SK-N-SH (cell line): ENCODE results near the gene NKX2-2. TPM values are rescaled to one million over a fixed set of nuclear protein-coding genes. Genes with fewer than 3 reads are reported as not detected.

Experiments used
- CTCF ChIA-PET: fragments of 300-600, 350-600 bp; formaldehyde crosslinking; extraction: SDS; loops from one replicate; lab custom pipeline; 2021; lab: Yijun Ruan, JAX
- POLR2A ChIA-PET: fragments of 350-600 bp; sonication (Branson Sonifier 250); formaldehyde crosslinking; extraction: SDS; loops from one replicate; lab custom pipeline; 2020; ENCODE audit warnings: antibody characterized with exemption, inconsistent platforms; lab: Yijun Ruan, JAX
- DNase-seq: peaks from one replicate; pipeline ENCODE4 v3.0.0; 2012
- H2AFZ ChIP-seq: fragments of 200-600 bp; sonication (generic); 2 replicates; pipeline ENCODE4 v1.8.1; 2016; ENCODE audit warnings: antibody characterized with exemption, mild to moderate bottlenecking, low read depth
- H3F3A ChIP-seq: fragments of 200-600 bp; sonication (generic); replicated peaks from 2 replicates; pipeline ENCODE3; 2016; ENCODE audit warnings: antibody characterized with exemption, mild to moderate bottlenecking; ENCODE audit not compliant: insufficient read depth
- H3K27ac ChIP-seq, 2 experiments: fragments of 200-500 bp in 1 of 2; fragments of 200-600 bp in 1 of 2; sonication (Bioruptor generic) in 1 of 2; sonication (generic), shearing (Covaris generic) in 1 of 2; 2 replicates each; pipeline versions ENCODE4 v1.5.1 to v1.6.1; 2014 to 2016; ENCODE audit warnings: low read depth in 2 of 2, inconsistent platforms in 1 of 2, low read length in 1 of 2, mild to moderate bottlenecking in 1 of 2, mixed read lengths in 1 of 2
- H3K27me3 ChIP-seq: fragments of 200-600 bp; sonication (generic), shearing (Covaris generic); 2 replicates; pipeline ENCODE4 v1.6.1; 2016; ENCODE audit warnings: mixed run types; ENCODE audit not compliant: insufficient read depth
- H3K36me3 ChIP-seq, 2 experiments: fragments of 200-500 bp in 1 of 2; fragments of 200-600 bp in 1 of 2; sonication (Bioruptor generic) in 1 of 2; sonication (generic) in 1 of 2; replicated peaks in 1 of 2; 2 replicates each; pipeline versions ENCODE3 to v1.5.1; 2014 to 2016; ENCODE audit warnings: low read length in 1 of 2, mild to moderate bottlenecking in 1 of 2; ENCODE audit not compliant: insufficient read depth in 2 of 2, control insufficient read depth in 1 of 2
- H3K4me1 ChIP-seq, 2 experiments: fragments of 200-500 bp in 1 of 2; fragments of 200-600 bp in 1 of 2; sonication (Bioruptor generic) in 1 of 2; sonication (generic), shearing (Covaris generic) in 1 of 2; 2 replicates each; pipeline versions ENCODE4 v1.5.1 to v1.6.1; 2014 to 2016; ENCODE audit warnings: low read depth in 1 of 2, low read length in 1 of 2, mixed run types in 1 of 2; ENCODE audit not compliant: insufficient read depth in 2 of 2, control insufficient read depth in 1 of 2
- H3K4me2 ChIP-seq: fragments of 200-600 bp; sonication (generic), shearing (Covaris generic); 2 replicates; pipeline ENCODE4 v1.6.1; 2017; ENCODE audit warnings: mixed run types
- H3K4me3 ChIP-seq, 2 experiments: fragments of 200-500 bp in 1 of 2; fragments of 200-600 bp in 1 of 2; sonication (Bioruptor generic) in 1 of 2; sonication (generic), shearing (Covaris generic) in 1 of 2; 2 replicates each; pipeline versions ENCODE4 v1.5.1 to v1.8.1; 2014 to 2016; ENCODE audit warnings: low read depth in 2 of 2, inconsistent platforms in 1 of 2, low read length in 1 of 2, mild to moderate bottlenecking in 1 of 2, mixed read lengths in 1 of 2, moderate library complexity in 1 of 2
- H3K79me2 ChIP-seq: fragments of 200-600 bp; sonication (generic); 2 replicates; pipeline ENCODE4 v1.8.1; 2017; ENCODE audit warnings: mild to moderate bottlenecking; ENCODE audit not compliant: insufficient read depth
- H3K9ac ChIP-seq: fragments of 200-600 bp; sonication (generic); 2 replicates; pipeline ENCODE4 v1.6.1; 2017; ENCODE audit warnings: mixed run types
- H3K9me2 ChIP-seq: fragments of 200-600 bp; sonication (generic); 2 replicates; pipeline ENCODE4 v1.6.1; 2017; ENCODE audit warnings: mixed run types
- H3K9me3 ChIP-seq: fragments of 200-600 bp; sonication (generic); 2 replicates; pipeline ENCODE4 v1.6.1; 2017; ENCODE audit warnings: mixed run types, mild to moderate bottlenecking, moderate library complexity
- H4K20me1 ChIP-seq: fragments of 200-600 bp; sonication (generic); 2 replicates; pipeline ENCODE4 v1.6.1; 2017; ENCODE audit warnings: mild to moderate bottlenecking, mixed run types; ENCODE audit not compliant: insufficient read depth
- ELF1 ChIP-seq: IDR thresholded peaks from 2 replicates; pipeline ENCODE4 v1.4.0; 2012
- FOSL2 ChIP-seq: IDR thresholded peaks from 2 replicates; pipeline ENCODE4 v1.4.0; 2012; ENCODE audit warnings: low read depth, mild to moderate bottlenecking, moderate library complexity, borderline replicate concordance
- FOXM1 ChIP-seq: IDR thresholded peaks from 2 replicates; pipeline ENCODE4 v1.4.0; 2012; ENCODE audit warnings: low read depth, mild to moderate bottlenecking
- GATA2 ChIP-seq: sonication (generic); formaldehyde crosslinking; IDR thresholded peaks from 2 replicates; pipeline ENCODE4 v1.5.0; 2020; ENCODE audit warnings: mild to moderate bottlenecking, missing genetic modification reagents
- JUND ChIP-seq: IDR thresholded peaks from 2 replicates; pipeline ENCODE4 v1.4.0; 2012
- MXI1 ChIP-seq: IDR thresholded peaks from 2 replicates; pipeline ENCODE4 v1.6.1; 2012; ENCODE audit warnings: mild to moderate bottlenecking, low read depth, low read length, improper control_type of control experiment
- NRF1 ChIP-seq: IDR thresholded peaks from 2 replicates; pipeline ENCODE4 v1.6.1; 2012; ENCODE audit warnings: low read depth, mild to moderate bottlenecking, low read length
- PBX3 ChIP-seq: IDR thresholded peaks from 2 replicates; pipeline ENCODE4; 2012
- REST ChIP-seq: IDR thresholded peaks from 2 replicates; pipeline ENCODE4 v1.6.1; 2012; ENCODE audit warnings: mild to moderate bottlenecking, low read depth, low read length, moderate library complexity
- RFX5 ChIP-seq: IDR thresholded peaks from 2 replicates; pipeline ENCODE4 v1.6.1; 2012; ENCODE audit warnings: mild to moderate bottlenecking, improper control_type of control experiment, low read length
- RXRA ChIP-seq: IDR thresholded peaks from 2 replicates; pipeline ENCODE4 v1.4.0; 2012; ENCODE audit warnings: low read depth, mild to moderate bottlenecking, borderline replicate concordance
- SIN3A ChIP-seq: IDR thresholded peaks from 2 replicates; pipeline ENCODE4 v1.6.1; 2012; ENCODE audit warnings: low read depth, mild to moderate bottlenecking, low read length, moderate library complexity, borderline replicate concordance
- SMC3 ChIP-seq: IDR thresholded peaks from 2 replicates; pipeline ENCODE4 v1.6.1; 2012; ENCODE audit warnings: low read depth, low read length, improper control_type of control experiment
- TAF1 ChIP-seq: IDR thresholded peaks from 2 replicates; pipeline ENCODE4 v1.6.1; 2012; ENCODE audit warnings: low read depth, mild to moderate bottlenecking, low read length, moderate library complexity, borderline replicate concordance
- TCF12 ChIP-seq: IDR thresholded peaks from 2 replicates; pipeline ENCODE4 v1.4.0; 2012
- TEAD4 ChIP-seq: IDR thresholded peaks from 2 replicates; pipeline ENCODE4 v1.4.0; 2012; ENCODE audit warnings: mild to moderate bottlenecking, borderline replicate concordance; ENCODE audit not compliant: insufficient read depth
- USF2 ChIP-seq: fragments of 150-350 bp; IDR thresholded peaks from 2 replicates; pipeline ENCODE4 v1.6.1; 2017; ENCODE audit warnings: antibody characterized with exemption, low read length, low read depth, borderline replicate concordance
- ZBTB33 ChIP-seq: IDR thresholded peaks from 2 replicates; pipeline ENCODE4 v1.4.0; 2012; ENCODE audit warnings: low read depth, borderline replicate concordance
- WGBS: methylation state at CpG from one replicate; pipeline ENCODE4 v1.1.6; 2017; ENCODE audit warnings: low lambda C conversion rate; 5-methylcytosine and 5-hydroxymethylcytosine counted together
- polyA plus RNA-seq, 3 experiments: library from polyadenylated mRNA; depleted of rRNA; stranded (reverse); fragments of >200 nt; gene quantifications; 2 replicates each; pipeline ENCODE4 v1.2.3, GENCODE V29; 2012

Gene NKX2-2
- polyA plus RNA-seq, 1 of the 3 experiments (the other 2 are of a cell fraction) = not detected

- no peaks in the 10 kb centered on the region for H3K9me3 ChIP-seq
- no peaks in the 10 kb centered on the region for H3K79me2 ChIP-seq
- peaks cover 22% of the 10 kb centered on the region; the same call in 1 of the 2 replicates for H3K27me3 ChIP-seq
- WGBS = 3% methylated on average over 7 of the region's 7 CpGs
- no peaks in the 10 kb centered on the region for H3F3A ChIP-seq
- no peaks in the 10 kb centered on the region for H3K9me2 ChIP-seq
- DNase-seq = no peak
- H3K36me3 ChIP-seq = no peaks in the 10 kb centered on the region
- ChIA-PET POLR2A (no interaction called here), CTCF (interaction anchor here (0.8 to 1.1 kb wide), 2 partner anchors 17 to 695 kb away, joined by 3 read pairs; no protein-coding TSS in a partner anchor)
- H3K27ac ChIP-seq = no peak overlapping the region
- H3K9ac ChIP-seq = no peak overlapping the region
- no peak for TF ChIP-seq FOXM1
- TF ChIP-seq PBX3 = no peak
- TF ChIP-seq RXRA = no peak
- TF ChIP-seq TAF1 = no peak
- TF ChIP-seq JUND = no peak
- no peak for TF ChIP-seq USF2
- TF ChIP-seq RFX5 = no peak
- no peak for TF ChIP-seq MXI1
- no peak for TF ChIP-seq TCF12
- TF ChIP-seq NRF1 = no peak
- TF ChIP-seq TEAD4 = no peak
- TF ChIP-seq SIN3A = no peak
- no peak for TF ChIP-seq SMC3
- TF ChIP-seq FOSL2 = no peak
- TF ChIP-seq ELF1 = no peak
- TF ChIP-seq GATA2 (CRISPR knock-in tag) = no peak
- no peak for TF ChIP-seq REST
- TF ChIP-seq ZBTB33 = no peak
- no peaks in the 10 kb centered on the region for H4K20me1 ChIP-seq
- no peaks in the 10 kb centered on the region for H3K4me1 ChIP-seq
- H2AFZ ChIP-seq = no peak overlapping the region
- no peak overlapping the region for H3K4me2 ChIP-seq
- H3K4me3 ChIP-seq = no peak overlapping the region
Observed at GRCh38 chr20:21554985-21555384, 41.1 kb upstream of the NKX2-2 start.
